Stimulated activated CD4-positive, alpha-beta T cell treated with anti-CD3 and anti-CD28 coated beads, TNF-alpha, amount 100 ng/mL, for 24 hours (primary cell): Measurements from ENCODE around the gene CRX.
"Not testable (repeated sequence)": the region's sequence is repeated elsewhere in the genome, so short reads cannot be mapped to it uniquely, and the experiment has no call there.

ENCODE experiments used
- DNase-seq, 3 experiments: peaks; one replicate each; pipeline ENCODE4 v3.0.0-alpha.2; 2020; ENCODE audit warnings: low read depth in 3 of 3

CRX gene

DNA sequence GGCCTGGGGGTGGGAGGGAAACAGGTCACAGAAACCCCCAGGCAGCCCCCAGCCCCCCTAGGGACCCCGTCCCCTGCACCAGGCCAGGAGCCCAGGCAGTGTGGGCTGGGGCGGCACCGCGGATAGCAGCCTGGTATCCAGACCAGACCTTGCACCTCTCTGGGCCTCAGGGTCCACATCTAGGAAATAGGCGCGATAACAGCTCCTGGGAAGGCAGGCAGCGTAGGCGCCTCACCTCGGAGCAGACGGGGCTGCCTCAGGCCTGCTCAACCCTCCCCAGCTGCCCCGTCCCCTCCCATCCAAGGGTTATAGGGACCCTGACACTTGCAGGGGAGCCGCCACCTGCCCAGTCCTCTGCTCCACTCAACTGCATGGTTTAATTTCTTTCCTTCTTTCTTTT lies 18.1 kb upstream of the CRX start:
- not testable (repeated sequence) for DNase-seq

- not testable (repeated sequence) for DNase-seq
Observed at GRCh38 chr19:47804451-47804850, 17.3 kb upstream of the CRX start, which contains the start of gene TPRX1. Gene TPRX1 (minus strand): TSS chr19:47804551. CDS start chr19:47804539, 12 bp downstream.

DNA sequence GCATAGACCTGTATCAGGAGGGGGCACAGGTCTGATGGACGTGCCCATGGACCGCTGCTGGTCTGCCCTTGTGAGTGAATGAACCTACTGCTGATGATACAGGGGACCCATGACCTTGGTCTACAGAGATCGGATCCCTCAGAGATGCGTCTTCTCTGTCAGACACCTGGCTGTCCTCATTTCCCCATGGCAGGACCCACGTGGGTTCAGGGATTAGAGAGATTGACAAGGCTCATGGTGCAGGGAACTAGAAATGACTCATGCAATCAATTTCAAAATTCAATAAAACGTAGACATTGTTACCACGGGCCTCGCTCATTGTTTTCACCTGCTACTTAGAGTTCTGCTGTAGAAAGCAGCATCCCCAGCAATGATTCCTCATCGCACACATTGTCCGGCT lies 16.4 kb upstream of the CRX start:
- DNase-seq, result no peak

DNA sequence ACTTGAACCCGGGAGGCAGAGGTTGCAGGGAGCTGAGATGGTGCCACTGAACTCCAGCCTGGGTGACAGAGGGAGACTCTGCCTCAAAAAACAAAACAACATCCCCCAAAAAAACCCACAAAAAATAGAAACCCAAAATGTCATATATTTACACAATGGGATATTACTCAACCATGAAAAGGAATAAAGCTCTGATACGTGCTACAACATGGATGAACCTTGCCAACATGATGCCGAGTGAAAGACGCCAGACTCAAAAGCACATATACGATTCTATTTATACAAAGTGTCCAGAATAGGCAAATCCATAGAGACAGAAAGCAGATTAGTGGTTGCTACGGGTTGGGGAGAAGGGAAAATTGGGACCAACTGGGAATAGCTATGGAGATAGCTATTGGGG lies 15.3 kb upstream of the CRX start:
- no peak for DNase-seq

GRCh38 chr19:47813304-47813994 lies 8.3 kb upstream of the CRX start:
- peak; percentile 63 to 80 (median 64) for DNase-seq

DNA sequence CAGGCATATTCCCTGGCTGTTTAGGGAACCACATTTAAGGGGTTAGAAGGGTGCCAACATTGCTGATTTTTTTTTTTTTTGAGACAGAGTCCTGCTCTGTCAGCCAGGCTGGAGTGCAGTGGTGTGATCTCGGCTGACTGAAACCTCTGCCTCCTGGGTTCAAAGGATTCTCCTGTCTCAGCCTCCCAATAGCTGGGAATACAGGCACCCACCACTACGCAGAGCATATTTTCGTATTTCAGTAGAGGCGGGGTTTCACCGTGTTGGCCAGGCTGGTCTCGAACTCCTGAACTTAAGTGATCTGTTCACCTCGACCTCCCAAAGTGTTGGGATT lies 7.8 kb upstream of the CRX start:
- DNase-seq, result no peak

GRCh38 chr19:47816270-47816669 lies 5.5 kb upstream of the CRX start:
- not testable (repeated sequence) for DNase-seq

- DNase-seq, result not testable (repeated sequence)
Observed at GRCh38 chr19:47818221-47818620, 3.5 kb upstream of the CRX start.

DNA sequence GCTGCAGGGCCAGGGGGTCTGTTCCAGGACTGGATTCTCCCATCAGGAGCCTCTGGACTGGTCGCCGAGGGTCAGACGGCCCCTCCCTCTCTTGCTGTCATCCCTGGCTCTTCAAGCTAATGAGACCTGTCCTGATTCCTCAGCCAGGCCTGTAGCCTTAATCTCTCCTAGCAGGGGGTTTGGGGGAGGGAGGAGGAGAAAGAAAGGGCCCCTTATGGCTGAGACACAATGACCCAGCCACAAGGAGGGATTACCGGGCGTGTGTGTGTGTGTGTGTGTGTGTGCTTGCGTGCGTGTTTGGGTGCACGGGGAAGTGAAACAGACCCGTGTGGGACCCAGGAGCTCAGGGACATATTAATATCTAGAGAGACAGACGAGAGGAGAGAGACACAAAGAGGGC lies 1.9 kb upstream of the CRX start:
- DNase-seq, result no peak

GRCh38 chr19:47820410-47820809 lies 1.3 kb upstream of the CRX start:
- DNase-seq, result no peak

DNA sequence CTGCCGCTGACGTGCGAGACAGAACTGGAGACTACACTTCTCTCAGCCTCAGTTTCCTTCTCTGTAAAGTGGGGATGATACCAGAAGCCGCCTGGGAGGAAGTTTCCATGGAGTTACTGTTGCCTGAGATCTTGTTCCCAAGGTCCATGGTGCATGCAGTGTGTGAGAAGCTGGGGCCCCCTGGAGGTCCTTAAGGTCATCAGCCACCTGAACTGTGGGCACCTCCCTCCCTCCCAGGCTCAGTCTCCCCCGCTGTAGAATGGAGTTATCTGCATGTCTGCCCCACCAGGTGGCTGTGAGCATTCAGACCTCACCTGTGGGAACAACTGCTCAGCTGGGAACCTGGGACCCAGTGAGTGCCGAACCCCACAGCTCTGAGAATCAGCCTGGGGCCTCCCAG lies 2.7 kb downstream of the CRX start:
- DNase-seq, result no peak

DNA sequence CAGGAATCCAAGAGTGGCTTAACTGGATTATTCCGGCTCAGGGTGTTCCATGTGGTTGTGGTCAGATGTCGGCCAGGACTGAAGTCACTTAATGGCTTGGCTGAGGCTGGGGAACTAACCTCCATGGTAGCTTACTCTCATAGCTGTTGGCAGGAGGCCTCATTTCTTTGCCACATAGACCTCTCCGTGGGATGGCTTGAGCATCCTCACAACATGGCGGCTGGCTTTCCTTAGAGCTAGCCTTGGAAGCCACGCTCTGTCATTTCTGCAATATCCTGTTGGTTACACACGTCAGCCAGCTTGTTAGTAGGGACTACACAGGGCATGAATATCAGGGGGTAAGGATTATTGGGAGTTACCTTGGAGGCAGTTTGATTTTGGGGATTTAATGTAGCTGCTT lies 5.1 kb downstream of the CRX start:
- DNase-seq, result no peak

GRCh38 chr19:47832723-47833122 lies 11.0 kb downstream of the CRX start:
- no peak for DNase-seq

DNA sequence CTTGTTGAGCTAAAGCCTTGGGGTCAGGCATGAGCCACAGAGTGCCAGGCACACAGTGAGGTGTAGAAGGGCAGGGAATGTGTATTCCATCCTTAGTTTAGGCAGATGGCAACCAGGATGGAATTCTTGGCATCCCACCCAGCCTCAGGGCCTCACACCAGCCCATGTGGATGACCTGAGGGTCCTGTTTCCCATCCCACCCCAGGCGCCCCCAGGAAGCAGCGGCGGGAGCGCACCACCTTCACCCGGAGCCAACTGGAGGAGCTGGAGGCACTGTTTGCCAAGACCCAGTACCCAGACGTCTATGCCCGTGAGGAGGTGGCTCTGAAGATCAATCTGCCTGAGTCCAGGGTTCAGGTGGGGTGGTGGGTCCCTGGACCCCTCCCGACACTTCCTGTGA lies 14.3 kb downstream of the CRX start:
- no peak for DNase-seq

- no peak for DNase-seq
Observed at GRCh38 chr19:47839411-47839810, 17.7 kb downstream of the CRX start.

DNA sequence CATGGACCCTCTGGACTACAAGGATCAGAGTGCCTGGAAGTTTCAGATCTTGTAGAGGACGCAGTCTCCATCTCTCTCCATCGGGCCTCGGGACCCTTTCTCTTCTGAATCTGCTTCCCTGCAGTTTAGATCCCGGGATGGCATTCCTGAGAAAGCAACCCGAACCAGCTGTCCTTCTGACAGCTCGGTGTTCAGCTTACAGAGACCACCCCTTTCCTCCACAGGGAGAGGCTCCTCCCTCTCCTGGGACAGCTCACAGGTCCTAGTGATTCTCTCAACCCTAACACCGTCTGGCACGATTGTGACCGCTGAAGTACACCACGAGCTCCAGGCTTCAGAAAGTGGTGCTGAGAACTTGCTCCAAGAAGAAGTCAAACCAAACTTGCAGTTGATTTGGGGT lies 18.2 kb downstream of the CRX start:
- no peak for DNase-seq

DNA sequence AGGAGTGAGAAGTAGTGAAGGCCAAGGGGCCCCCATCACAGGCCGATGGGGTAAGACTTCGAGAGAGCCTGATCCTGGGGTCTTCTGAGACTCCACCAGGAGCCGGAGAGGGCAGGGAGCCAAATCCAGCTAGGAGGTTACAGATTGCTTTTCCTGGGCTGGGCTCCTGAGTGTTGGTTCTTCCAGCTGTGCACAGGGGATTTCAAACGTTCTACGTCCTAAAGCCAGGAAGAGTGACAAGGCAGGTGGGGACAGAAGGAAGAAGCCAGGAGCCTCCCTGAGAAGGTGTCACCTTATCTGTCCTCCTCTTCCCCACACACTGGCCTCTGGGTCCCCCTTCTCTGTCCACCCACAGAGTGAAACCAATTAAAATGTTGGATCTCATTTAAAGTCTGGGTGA lies 21.2 kb downstream of the CRX start:
- DNase-seq, result no peak

GRCh38 chr19:47848425-47848822 lies 26.7 kb downstream of the CRX start:
- no peak for DNase-seq

GRCh38 chr19:47848823-47849473 lies 27.2 kb downstream of the CRX start:
- peak in 2 of 3 experiments; percentile 1 to 41 for DNase-seq

DNA sequence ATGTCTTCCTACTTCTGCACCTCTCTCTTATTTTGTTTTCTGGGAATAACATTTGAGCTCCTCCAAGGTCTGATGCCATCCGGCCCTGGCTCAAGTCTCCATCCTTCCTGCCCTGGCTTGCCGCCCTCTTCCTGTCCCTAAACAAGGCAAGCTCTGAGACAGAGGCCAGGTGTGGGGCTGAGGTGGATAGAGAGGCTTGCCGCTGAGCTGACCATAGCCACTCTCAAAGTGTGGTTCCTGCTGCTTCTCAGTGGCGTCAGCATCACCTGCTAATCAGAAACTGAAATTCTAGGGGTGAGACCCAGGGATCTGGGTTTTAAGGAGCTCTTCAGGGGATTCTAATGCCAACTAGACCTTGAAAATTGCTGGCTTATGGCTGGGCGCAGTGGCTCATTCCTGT lies 31.3 kb downstream of the CRX start:
- DNase-seq, result no peak

DNA sequence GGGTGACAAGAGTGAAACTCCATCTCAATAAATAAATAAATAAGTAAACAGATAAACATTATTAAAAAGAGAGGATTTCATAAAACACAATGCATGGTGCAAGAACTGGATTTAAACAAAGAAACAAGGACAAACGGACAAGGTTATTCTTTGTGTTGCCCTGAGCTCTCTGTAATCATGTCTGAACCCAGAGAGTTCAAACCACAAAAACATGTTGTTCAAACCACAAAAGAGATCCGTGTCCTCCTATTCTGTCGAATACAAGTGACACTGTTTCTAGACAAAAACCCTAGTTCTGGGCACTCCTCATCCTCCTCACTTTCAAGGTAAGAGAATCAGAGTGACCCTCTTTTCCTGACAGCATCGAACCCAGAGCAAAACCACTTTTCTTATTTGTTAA lies 32.7 kb downstream of the CRX start:
- DNase-seq, result no peak

DNA sequence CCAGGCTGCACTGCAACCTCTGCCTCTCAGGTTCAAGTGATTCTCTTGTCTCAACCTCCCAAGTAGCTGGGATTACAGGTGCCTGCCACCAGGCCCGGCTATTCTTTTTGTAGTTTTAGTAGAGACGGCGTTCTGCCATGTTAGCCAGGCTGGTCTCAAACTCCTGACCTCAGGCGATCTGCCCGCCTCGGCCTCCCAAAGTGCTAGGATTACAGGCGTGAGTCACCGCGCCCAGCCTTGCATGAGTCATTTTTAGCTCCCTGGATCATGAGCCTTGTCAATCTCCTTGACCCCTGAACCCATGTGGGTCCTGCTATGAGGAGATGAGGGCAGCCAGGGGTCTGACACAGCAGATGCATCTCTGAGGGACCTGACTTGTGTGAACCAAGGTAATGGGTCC lies 36.5 kb downstream of the CRX start:
- DNase-seq, result not testable (repeated sequence)

GRCh38 chr19:47858646-47859285 lies 37.0 kb downstream of the CRX start, which contains the start of gene TPRX2:
Gene TPRX2 (plus strand): TSS chr19:47859235. CDS start chr19:47859247, 12 bp downstream.
- DNase-seq, result not testable (repeated sequence)
